Mesothelial cell of epicardium (in vitro differentiated cells): ENCODE data around the gene SDR42E2. TPM values are rescaled to one million over a fixed set of nuclear protein-coding genes. Genes with fewer than 3 reads are reported as not detected.

ENCODE experiments used
- DNase-seq, 2 experiments: peaks; one replicate each; pipeline ENCODE4 v3.0.0; 2021; ENCODE audit warnings: low spot score in 2 of 2; ENCODE audit not compliant: unreplicated experiment in 2 of 2
- H3K27ac Mint-ChIP-seq: 2 replicates; pipeline ENCODE4 v1.8.0; 2021; ENCODE audit warnings: mixed read lengths
- H3K27me3 Mint-ChIP-seq: 2 replicates; pipeline ENCODE4 v1.8.0; 2021; ENCODE audit warnings: low read depth, mixed read lengths
- H3K36me3 Mint-ChIP-seq: 2 replicates; pipeline ENCODE4 v1.8.0; 2021; ENCODE audit warnings: mixed read lengths
- H3K4me1 Mint-ChIP-seq: 2 replicates; pipeline ENCODE4 v1.8.0; 2021; ENCODE audit warnings: mixed read lengths
- H3K4me3 Mint-ChIP-seq: 2 replicates; pipeline ENCODE4 v1.8.0; 2021; ENCODE audit warnings: mild to moderate bottlenecking, moderate library complexity, mixed read lengths
- H3K9me3 Mint-ChIP-seq: 2 replicates; pipeline ENCODE4 v1.8.0; 2021; ENCODE audit warnings: mixed read lengths
- CTCF ChIP-seq: fragments of 200-600 bp; sonication (generic); IDR thresholded peaks from one replicate; pipeline ENCODE4 v1.5.0; 2021; ENCODE audit warnings: antibody characterized with exemption; ENCODE audit not compliant: unreplicated experiment
- total RNA-seq: library from RNA; stranded (reverse); gene quantifications from 3 replicates; pipeline ENCODE4 v1.2.1, GENCODE V29; 2021

The SDR42E2 gene
- total RNA-seq, 1 donor from 2014 or later, result 0.09 TPM

- peaks cover 29% of the 10 kb centered on the region for H3K27me3 Mint-ChIP-seq
- H3K4me1 Mint-ChIP-seq, result no peaks in the 10 kb centered on the region
- H3K27ac Mint-ChIP-seq, result no peak overlapping the region
- no peak for DNase-seq
- H3K36me3 Mint-ChIP-seq, result no peaks in the 10 kb centered on the region
- peaks cover 9% of the 10 kb centered on the region for H3K9me3 Mint-ChIP-seq
- TF ChIP-seq CTCF, result no peak
- no peak overlapping the region for H3K4me3 Mint-ChIP-seq
Measured at GRCh38 chr16:22132801-22133200, 29.5 kb upstream of the SDR42E2 start.

GRCh38 chr16:22138482-22138881, 23.8 kb upstream of the SDR42E2 start:
- no peaks in the 10 kb centered on the region for H3K9me3 Mint-ChIP-seq
- DNase-seq, result no peak
- peaks cover 44% of the 10 kb centered on the region for H3K27me3 Mint-ChIP-seq
- H3K36me3 Mint-ChIP-seq, result no peaks in the 10 kb centered on the region
- H3K27ac Mint-ChIP-seq, result no peak overlapping the region
- H3K4me3 Mint-ChIP-seq, result no peak overlapping the region
- no peaks in the 10 kb centered on the region for H3K4me1 Mint-ChIP-seq
- no peak for TF ChIP-seq CTCF

GRCh38 chr16:22139008-22139407, 23.3 kb upstream of the SDR42E2 start:
- no peaks in the 10 kb centered on the region for H3K36me3 Mint-ChIP-seq
- H3K4me3 Mint-ChIP-seq, result no peak overlapping the region
- H3K27me3 Mint-ChIP-seq, result peaks cover 47% of the 10 kb centered on the region
- no peaks in the 10 kb centered on the region for H3K9me3 Mint-ChIP-seq
- no peak for TF ChIP-seq CTCF
- H3K27ac Mint-ChIP-seq, result no peak overlapping the region
- H3K4me1 Mint-ChIP-seq, result no peaks in the 10 kb centered on the region
- no peak for DNase-seq

GRCh38 chr16:22139732-22140131, 22.6 kb upstream of the SDR42E2 start:
- Mint-ChIP-seq H3K36me3 (no peaks in the 10 kb centered on the region), H3K27me3 (peaks cover 53% of the 10 kb centered on the region), H3K4me1 (no peaks in the 10 kb centered on the region), H3K27ac (no peak overlapping the region), H3K9me3 (no peaks in the 10 kb centered on the region), H3K4me3 (no peak overlapping the region)
- no peak for DNase-seq
- TF ChIP-seq CTCF, result no peak

- Mint-ChIP-seq H3K27me3 (peaks cover 53% of the 10 kb centered on the region), H3K36me3 (no peaks in the 10 kb centered on the region), H3K4me1 (no peaks in the 10 kb centered on the region), H3K27ac (no peak overlapping the region), H3K4me3 (no peak overlapping the region), H3K9me3 (no peaks in the 10 kb centered on the region)
- peak; percentile 32 for TF ChIP-seq CTCF
- no peak for DNase-seq
Measured at GRCh38 chr16:22141767-22142166, 20.5 kb upstream of the SDR42E2 start.

GRCh38 chr16:22144520-22144919, 17.8 kb upstream of the SDR42E2 start:
- no peaks in the 10 kb centered on the region for H3K4me1 Mint-ChIP-seq
- no peak overlapping the region for H3K27ac Mint-ChIP-seq
- H3K4me3 Mint-ChIP-seq, result no peak overlapping the region
- peaks cover 44% of the 10 kb centered on the region for H3K27me3 Mint-ChIP-seq
- H3K9me3 Mint-ChIP-seq, result no peaks in the 10 kb centered on the region
- no peak for DNase-seq
- no peaks in the 10 kb centered on the region for H3K36me3 Mint-ChIP-seq
- no peak for TF ChIP-seq CTCF
